T-helper 2 cell treated with Interferon-gamma antibody and Interleukin-4, amounts not matched to agents 100 ng/mL and 5 ng/mL, for 36 hours (primary cell): ENCODE data around the gene MAGEA12. TPM values are rescaled to one million over a fixed set of nuclear protein-coding genes. Genes with fewer than 3 reads are reported as not detected.
"Not testable (repeated sequence)": the region's sequence is repeated elsewhere in the genome, so short reads cannot be mapped to it uniquely, and the experiment has no call there.

Experiments used
- intact Hi-C: fragments of 100-400 bp; cut with micrococcal nuclease; formaldehyde crosslinking; loops from one replicate; pipeline ENCODE4 v1.15.1; 2023
- total RNA-seq: library from RNA; stranded (reverse); gene quantifications from 2 replicates; pipeline ENCODE4 v1.2.3, GENCODE V29; 2022

MAGEA12 gene
- not detected in 2 replicates for total RNA-seq

GRCh38 chrX:152733261-152733975 lies at the start of gene MAGEA12, which contains the start of gene CSAG1:
Gene MAGEA12 (plus strand): TSS chrX:152733757. CDS start chrX:152736162, 2,405 bp downstream.
Gene CSAG1 (minus strand): TSS chrX:152733721. CDS start chrX:152732460, 1,261 bp downstream.
- intact Hi-C loops = no loop called here

- intact Hi-C loops = not testable (repeated sequence)
Measured at GRCh38 chrX:152697952-152698931, 35.3 kb upstream of the MAGEA12 start, which contains the start of gene MAGEA3. Gene MAGEA3 (plus strand): TSS chrX:152698794. CDS start chrX:152700833, 2,039 bp downstream.

GRCh38 chrX:152700390-152700789 lies 33.2 kb upstream of the MAGEA12 start:
- intact Hi-C loops = not testable (repeated sequence)

GRCh38 chrX:152706500-152706899 lies 27.1 kb upstream of the MAGEA12 start:
- intact Hi-C loops = not testable (repeated sequence)

- intact Hi-C loops = not testable (repeated sequence)
Measured at GRCh38 chrX:152709173-152709572, 24.4 kb upstream of the MAGEA12 start, which contains the start of gene CSAG2. Gene CSAG2 (minus strand): TSS chrX:152709273. CDS start chrX:152709112, 161 bp downstream.

GRCh38 chrX:152713195-152713594 lies 20.4 kb upstream of the MAGEA12 start:
- intact Hi-C loops = not testable (repeated sequence)

GRCh38 chrX:152713815-152714787 lies 19.5 kb upstream of the MAGEA12 start, which contains the start of gene MAGEA2B:
Gene MAGEA2B (plus strand): TSS chrX:152714628. CDS start chrX:152717107, 2,479 bp downstream.
- intact Hi-C loops = not testable (repeated sequence)

- intact Hi-C loops = no loop called here
Measured at GRCh38 chrX:152725409-152725808, 8.1 kb upstream of the MAGEA12 start.

- intact Hi-C loops = not testable (repeated sequence)
Measured at GRCh38 chrX:152734143-152734858, 744 bp downstream of the MAGEA12 start.

- intact Hi-C loops = no loop called here
Measured at GRCh38 chrX:152735101-152735500, 1.5 kb downstream of the MAGEA12 start.

- intact Hi-C loops = no loop called here
Measured at GRCh38 chrX:152735860-152736511, 2.4 kb downstream of the MAGEA12 start.

- intact Hi-C loops = not testable (repeated sequence)
Measured at GRCh38 chrX:152736528-152736927, 3.0 kb downstream of the MAGEA12 start.

- intact Hi-C loops = no loop called here
Measured at GRCh38 chrX:152738560-152738959, 5.0 kb downstream of the MAGEA12 start.

- intact Hi-C loops = not testable (repeated sequence)
Measured at GRCh38 chrX:152753686-152754650, 20.4 kb downstream of the MAGEA12 start, which contains the start of gene MAGEA2. Gene MAGEA2 (minus strand): TSS chrX:152753842. CDS start chrX:152751363, 2,479 bp downstream.

GRCh38 chrX:152754871-152755270 lies 21.3 kb downstream of the MAGEA12 start:
- intact Hi-C loops = not testable (repeated sequence)

- intact Hi-C loops = not testable (repeated sequence)
Measured at GRCh38 chrX:152758918-152759317, 25.4 kb downstream of the MAGEA12 start, which contains the start of gene CSAG3. Gene CSAG3 (plus strand): TSS chrX:152759218.

GRCh38 chrX:152759544-152759943 lies 26.0 kb downstream of the MAGEA12 start:
- intact Hi-C loops = not testable (repeated sequence)

GRCh38 chrX:152761582-152761981 lies 28.0 kb downstream of the MAGEA12 start:
- intact Hi-C loops = not testable (repeated sequence)
